ENCODE data around the gene ANAPC4.
"Not testable (repeated sequence)": the region's sequence is repeated elsewhere in the genome, so short reads cannot be mapped to it uniquely, and the experiment has no call there.

Gene ANAPC4

DNA sequence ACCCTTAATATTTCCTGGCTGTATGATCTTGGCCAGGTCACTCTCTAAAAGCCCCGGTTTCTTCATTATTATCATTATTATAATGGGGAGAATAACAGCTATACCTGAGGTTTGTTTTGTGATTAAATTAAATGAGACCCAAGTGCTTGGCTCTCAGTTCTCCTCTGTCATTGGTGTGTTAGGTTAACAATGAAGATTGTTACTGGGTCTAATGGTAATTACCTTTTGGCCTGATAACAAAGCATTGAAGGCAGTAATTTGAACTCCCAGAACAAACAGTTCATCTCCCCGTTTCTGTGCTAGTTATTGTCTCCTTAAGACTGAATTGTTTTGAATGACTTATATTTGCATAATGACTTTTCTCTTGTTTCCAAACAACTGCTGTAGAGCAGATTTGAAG lies 6.8 kb upstream of the ANAPC4 start:
- Histone ChIP-seq H3K4me1 (ENCODE audit: control insufficient read depth, low read depth, low read length) (no peaks in the 10 kb centered on the region), H3K79me1 (ENCODE audit: low read length) (no peaks in the 10 kb centered on the region), H3K4me3 (ENCODE audit: low read length) (no peak overlapping the region), H2BK5ac (ENCODE audit: low read length) (no peak overlapping the region), H3K56ac (ENCODE audit: low read length) (no peak overlapping the region), H3K23ac (ENCODE audit: low read length) (no peak overlapping the region), H3K27ac (ENCODE audit: low read depth, low read length) (no peak overlapping the region), H3K9ac (ENCODE audit: low read length) (no peak overlapping the region), H4K5ac (ENCODE audit: low read length) (no peak overlapping the region), H2AK5ac (ENCODE audit: low read length) (no peak overlapping the region), H3K79me2 (ENCODE audit: control insufficient read depth, insufficient read depth, low read length) (no peaks in the 10 kb centered on the region), H4K8ac (ENCODE audit: low read depth, low read length) (no peak overlapping the region), H3K4ac (ENCODE audit: low read depth, low read length) (no peak overlapping the region), H3K36me3 (ENCODE audit: control insufficient read depth, insufficient read depth, low read length) (no peaks in the 10 kb centered on the region), H2BK15ac (replicated peaks; ENCODE audit: low read depth) (no peak overlapping the region), H3K18ac (ENCODE audit: low read length) (no peak overlapping the region), H2BK120ac (ENCODE audit: low read depth, low read length) (no peak overlapping the region), H3K27me3 (ENCODE audit: insufficient read depth, low read length, poor library complexity) (no peaks in the 10 kb centered on the region), H3K4me2 (ENCODE audit: low read length) (no peak overlapping the region)
- DNase-seq, result peak; percentile 35
- no CpG with 5 or more reads among the region's 2 CpGs for WGBS (ENCODE audit: extremely low coverage, insufficient coverage, low lambda C conversion rate)

DNA sequence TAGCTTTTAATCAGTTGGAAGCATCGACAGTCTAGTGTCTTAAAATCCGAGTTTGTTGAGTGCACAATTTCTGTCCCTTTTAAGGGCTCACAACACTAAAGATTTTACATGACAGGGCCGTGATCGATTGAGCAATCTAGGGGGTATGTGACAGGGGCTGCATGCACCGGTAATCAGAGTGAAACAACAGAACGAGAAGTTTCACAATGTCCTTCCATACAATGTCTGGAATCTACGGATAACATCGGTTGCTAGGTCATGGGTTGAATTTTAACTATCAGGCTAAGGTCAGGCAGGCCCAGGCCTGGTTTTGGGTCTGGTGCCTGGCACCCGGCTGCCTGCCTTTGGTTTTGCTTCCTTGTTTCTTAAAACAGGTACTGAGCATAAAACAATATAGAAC lies 4.5 kb upstream of the ANAPC4 start:
- H2BK120ac ChIP-seq (ENCODE audit: low read depth, low read length); H3K56ac ChIP-seq (ENCODE audit: low read length): not testable (repeated sequence)

DNA sequence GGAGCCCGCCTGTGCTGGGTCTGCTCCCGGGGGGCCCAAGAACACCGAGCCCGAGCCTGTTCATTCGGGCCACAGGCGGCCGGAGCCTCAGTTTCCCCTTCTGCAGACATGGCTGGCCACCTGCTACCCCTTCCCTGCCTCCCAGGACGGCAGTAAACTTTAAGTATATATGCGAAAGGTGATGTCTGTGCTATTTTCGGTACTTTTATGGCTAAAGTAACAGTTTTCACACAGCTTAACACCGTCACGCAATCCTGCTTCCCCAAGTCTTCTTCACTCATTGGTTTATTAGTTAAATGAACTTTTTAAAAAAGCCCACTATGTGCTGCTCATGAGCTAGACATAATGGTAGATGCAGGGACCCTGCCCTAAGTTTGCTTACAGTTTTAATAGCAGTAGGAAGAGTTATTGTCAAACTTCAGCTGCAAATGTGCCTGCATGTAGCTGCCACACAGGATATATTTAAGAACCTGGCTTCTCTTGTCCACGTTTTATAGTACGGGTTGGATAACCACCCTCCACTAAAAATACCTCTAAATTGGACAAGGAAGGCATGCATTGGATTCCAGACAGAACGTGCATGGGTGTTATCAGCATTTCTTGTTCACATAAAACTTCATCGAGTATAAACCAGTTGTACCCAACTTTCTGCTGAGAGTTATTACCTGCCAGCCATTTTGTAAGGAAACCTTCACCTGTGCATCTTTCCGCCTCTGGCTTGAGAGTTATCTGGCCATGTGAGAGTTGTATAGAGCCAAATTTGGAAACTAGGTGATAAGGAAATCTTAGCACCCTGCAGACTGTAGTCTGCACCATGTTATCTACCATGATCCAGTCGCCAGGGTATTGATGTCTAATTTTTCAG lies 741 bp downstream of the ANAPC4 start:
- H2BK15ac ChIP-seq (replicated peaks; ENCODE audit: low read depth), result no peak overlapping the region
- peak overlapping the region; percentile 2 for H4K5ac ChIP-seq (ENCODE audit: low read length)
- WGBS (ENCODE audit: extremely low coverage, insufficient coverage, low lambda C conversion rate), result no CpG with 5 or more reads among the region's 18 CpGs
- peak overlapping the region; percentile 8 for H3K4ac ChIP-seq (ENCODE audit: low read depth, low read length)
- peak overlapping the region; percentile 95 for H3K56ac ChIP-seq (ENCODE audit: low read length)
- H3K36me3 ChIP-seq (ENCODE audit: control insufficient read depth, insufficient read depth, low read length), result peaks cover 4% of the 10 kb centered on the region
- peaks cover 2% of the 10 kb centered on the region for H3K4me1 ChIP-seq (ENCODE audit: control insufficient read depth, low read depth, low read length)
- peaks cover 2% of the 10 kb centered on the region for H3K27me3 ChIP-seq (ENCODE audit: insufficient read depth, low read length, poor library complexity)
- H3K4me3 ChIP-seq (ENCODE audit: low read length), result peak overlapping the region; percentile 92
- H3K4me2 ChIP-seq (ENCODE audit: low read length), result peak overlapping the region; percentile 95
- no peak overlapping the region for H2BK120ac ChIP-seq (ENCODE audit: low read depth, low read length)
- peak overlapping the region; percentile 69 for H3K27ac ChIP-seq (ENCODE audit: low read depth, low read length)
- H4K8ac ChIP-seq (ENCODE audit: low read depth, low read length), result peak overlapping the region; percentile 82
- no peak overlapping the region for H2AK5ac ChIP-seq (ENCODE audit: low read length)
- peak overlapping the region; percentile 90 for H3K18ac ChIP-seq (ENCODE audit: low read length)
- H3K79me1 ChIP-seq (ENCODE audit: low read length), result peaks cover 19% of the 10 kb centered on the region
- H2BK5ac ChIP-seq (ENCODE audit: low read length), result no peak overlapping the region
- peaks cover 18% of the 10 kb centered on the region for H3K79me2 ChIP-seq (ENCODE audit: control insufficient read depth, insufficient read depth, low read length)
- no peak overlapping the region for H3K23ac ChIP-seq (ENCODE audit: low read length)
- DNase-seq, result no peak
- peak overlapping the region; percentile 93 for H3K9ac ChIP-seq (ENCODE audit: low read length)

More for the DNA sequence above, 4.5 kb upstream of the ANAPC4 start:
- H3K4me3 ChIP-seq (ENCODE audit: low read length); H4K8ac ChIP-seq (ENCODE audit: low read depth, low read length); H2AK5ac ChIP-seq (ENCODE audit: low read length); H3K27ac ChIP-seq (ENCODE audit: low read depth, low read length); H3K27me3 ChIP-seq (ENCODE audit: insufficient read depth, low read length, poor library complexity); DNase-seq; H3K23ac ChIP-seq (ENCODE audit: low read length); H3K9ac ChIP-seq (ENCODE audit: low read length); H3K36me3 ChIP-seq (ENCODE audit: control insufficient read depth, insufficient read depth, low read length); H3K79me2 ChIP-seq (ENCODE audit: control insufficient read depth, insufficient read depth, low read length); H3K4me1 ChIP-seq (ENCODE audit: control insufficient read depth, low read depth, low read length); H2BK5ac ChIP-seq (ENCODE audit: low read length); H3K79me1 ChIP-seq (ENCODE audit: low read length); H3K4me2 ChIP-seq (ENCODE audit: low read length); H4K5ac ChIP-seq (ENCODE audit: low read length); H3K4ac ChIP-seq (ENCODE audit: low read depth, low read length); H3K18ac ChIP-seq (ENCODE audit: low read length); H2BK15ac ChIP-seq (replicated peaks; ENCODE audit: low read depth): not testable (repeated sequence)
- WGBS (ENCODE audit: extremely low coverage, insufficient coverage, low lambda C conversion rate), result no CpG with 5 or more reads among the region's 9 CpGs

DNA sequence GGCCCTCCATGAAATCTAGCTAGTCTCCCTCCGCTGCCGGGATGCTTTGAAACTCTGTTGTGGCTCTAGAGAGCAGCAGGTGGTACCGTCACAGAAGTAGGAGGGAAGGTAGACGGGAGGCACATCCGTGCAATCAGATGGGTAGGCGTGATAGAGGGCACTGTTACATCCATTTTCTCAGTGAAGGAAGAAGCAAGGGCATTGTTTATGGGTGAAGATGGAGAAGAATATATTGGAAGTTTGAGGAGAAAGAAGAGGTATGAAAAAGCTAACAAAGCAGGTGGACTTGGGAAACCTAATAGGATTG lies 1.3 kb downstream of the ANAPC4 start:
- Histone ChIP-seq H2BK120ac (ENCODE audit: low read depth, low read length) (no peak overlapping the region), H3K4me1 (ENCODE audit: control insufficient read depth, low read depth, low read length) (peaks cover 2% of the 10 kb centered on the region), H3K9ac (ENCODE audit: low read length) (peak overlapping the region; percentile 93), H4K5ac (ENCODE audit: low read length) (no peak overlapping the region), H3K23ac (ENCODE audit: low read length) (no peak overlapping the region), H3K56ac (ENCODE audit: low read length) (peak overlapping the region; percentile 31), H3K27ac (ENCODE audit: low read depth, low read length) (no peak overlapping the region), H2BK15ac (replicated peaks; ENCODE audit: low read depth) (no peak overlapping the region), H3K79me2 (ENCODE audit: control insufficient read depth, insufficient read depth, low read length) (peaks cover 18% of the 10 kb centered on the region), H3K79me1 (ENCODE audit: low read length) (peaks cover 19% of the 10 kb centered on the region), H3K27me3 (ENCODE audit: insufficient read depth, low read length, poor library complexity) (peaks cover 2% of the 10 kb centered on the region), H3K18ac (ENCODE audit: low read length) (no peak overlapping the region), H4K8ac (ENCODE audit: low read depth, low read length) (no peak overlapping the region), H3K4me2 (ENCODE audit: low read length) (peak overlapping the region; percentile 95), H2BK5ac (ENCODE audit: low read length) (no peak overlapping the region), H3K4ac (ENCODE audit: low read depth, low read length) (no peak overlapping the region), H3K36me3 (ENCODE audit: control insufficient read depth, insufficient read depth, low read length) (peaks cover 4% of the 10 kb centered on the region), H3K4me3 (ENCODE audit: low read length) (no peak overlapping the region), H2AK5ac (ENCODE audit: low read length) (no peak overlapping the region)
- WGBS (ENCODE audit: extremely low coverage, insufficient coverage, low lambda C conversion rate), result no CpG with 5 or more reads among the region's 6 CpGs
- DNase-seq, result no peak

DNA sequence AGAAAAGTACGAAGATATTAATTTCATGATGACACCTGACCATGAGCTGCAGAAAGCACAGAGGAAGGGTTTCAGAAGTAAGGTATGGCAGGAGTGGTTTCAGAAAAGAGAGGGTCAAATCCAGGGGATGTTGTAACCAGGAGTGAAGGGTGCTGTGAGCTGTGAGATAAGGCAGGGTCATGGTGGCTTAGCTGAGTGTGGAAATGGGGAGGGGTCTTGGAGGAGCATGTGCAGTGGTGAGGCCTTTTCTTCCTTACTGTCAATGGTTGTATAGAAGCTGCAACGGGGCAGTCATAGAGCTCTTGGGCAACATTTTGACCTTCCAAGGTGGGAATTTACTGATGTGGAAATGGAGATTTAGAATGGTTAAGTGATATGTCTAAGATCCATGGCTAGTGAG lies 2.5 kb downstream of the ANAPC4 start:
- Histone ChIP-seq H3K4me2 (ENCODE audit: low read length) (no peak overlapping the region), H3K27me3 (ENCODE audit: insufficient read depth, low read length, poor library complexity) (peaks cover 2% of the 10 kb centered on the region), H3K4ac (ENCODE audit: low read depth, low read length) (no peak overlapping the region), H3K4me3 (ENCODE audit: low read length) (no peak overlapping the region), H3K23ac (ENCODE audit: low read length) (no peak overlapping the region), H3K18ac (ENCODE audit: low read length) (no peak overlapping the region), H2AK5ac (ENCODE audit: low read length) (no peak overlapping the region), H2BK5ac (ENCODE audit: low read length) (no peak overlapping the region), H3K79me2 (ENCODE audit: control insufficient read depth, insufficient read depth, low read length) (peaks cover 18% of the 10 kb centered on the region), H4K8ac (ENCODE audit: low read depth, low read length) (no peak overlapping the region), H4K5ac (ENCODE audit: low read length) (no peak overlapping the region), H3K27ac (ENCODE audit: low read depth, low read length) (no peak overlapping the region), H3K79me1 (ENCODE audit: low read length) (peaks cover 19% of the 10 kb centered on the region), H3K36me3 (ENCODE audit: control insufficient read depth, insufficient read depth, low read length) (peaks cover 4% of the 10 kb centered on the region), H3K4me1 (ENCODE audit: control insufficient read depth, low read depth, low read length) (peaks cover 2% of the 10 kb centered on the region), H3K56ac (ENCODE audit: low read length) (no peak overlapping the region), H2BK15ac (replicated peaks; ENCODE audit: low read depth) (no peak overlapping the region), H3K9ac (ENCODE audit: low read length) (no peak overlapping the region), H2BK120ac (ENCODE audit: low read depth, low read length) (no peak overlapping the region)
- no CpG with 5 or more reads among the region's 2 CpGs for WGBS (ENCODE audit: extremely low coverage, insufficient coverage, low lambda C conversion rate)
- DNase-seq, result no peak

DNA sequence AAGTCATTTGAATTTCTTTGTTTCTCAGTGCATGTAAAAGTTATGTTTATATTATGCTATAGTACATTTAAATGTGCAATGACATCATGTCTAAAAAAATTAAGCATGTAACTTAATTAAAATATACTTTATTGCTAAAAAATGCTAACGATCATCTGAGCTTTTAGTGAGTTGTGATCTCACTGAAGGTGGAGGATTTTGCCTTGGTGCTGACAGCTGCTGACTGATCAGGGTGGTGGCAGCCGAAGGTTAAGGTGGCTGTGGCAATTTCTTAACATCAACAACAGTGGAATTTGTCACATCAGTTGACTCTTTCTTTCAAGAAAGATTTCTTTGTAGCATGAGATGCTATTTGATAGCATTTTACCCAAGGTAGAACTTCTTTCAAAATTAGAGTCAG lies 6.6 kb downstream of the ANAPC4 start:
- Histone ChIP-seq H3K27me3 (ENCODE audit: insufficient read depth, low read length, poor library complexity) (peaks cover 2% of the 10 kb centered on the region), H3K4me2 (ENCODE audit: low read length) (no peak overlapping the region), H3K79me1 (ENCODE audit: low read length) (peaks cover 8% of the 10 kb centered on the region), H3K23ac (ENCODE audit: low read length) (no peak overlapping the region), H3K4me3 (ENCODE audit: low read length) (no peak overlapping the region), H2BK120ac (ENCODE audit: low read depth, low read length) (no peak overlapping the region), H3K36me3 (ENCODE audit: control insufficient read depth, insufficient read depth, low read length) (peaks cover 4% of the 10 kb centered on the region), H3K4me1 (ENCODE audit: control insufficient read depth, low read depth, low read length) (peaks cover 2% of the 10 kb centered on the region), H3K27ac (ENCODE audit: low read depth, low read length) (no peak overlapping the region), H3K18ac (ENCODE audit: low read length) (no peak overlapping the region), H3K56ac (ENCODE audit: low read length) (no peak overlapping the region), H2BK15ac (replicated peaks; ENCODE audit: low read depth) (no peak overlapping the region), H2AK5ac (ENCODE audit: low read length) (no peak overlapping the region), H4K8ac (ENCODE audit: low read depth, low read length) (no peak overlapping the region), H4K5ac (ENCODE audit: low read length) (no peak overlapping the region), H2BK5ac (ENCODE audit: low read length) (no peak overlapping the region), H3K79me2 (ENCODE audit: control insufficient read depth, insufficient read depth, low read length) (peaks cover 7% of the 10 kb centered on the region), H3K9ac (ENCODE audit: low read length) (no peak overlapping the region), H3K4ac (ENCODE audit: low read depth, low read length) (no peak overlapping the region)
- WGBS (ENCODE audit: extremely low coverage, insufficient coverage, low lambda C conversion rate), result no CpG with 5 or more reads among the region's 2 CpGs
- DNase-seq, result no peak

All from mesendoderm (in vitro differentiated cells).